Retina (tissue), 1 donor: ENCODE data around the gene DOK4.
"Not testable (repeated sequence)": the region's sequence is repeated elsewhere in the genome, so short reads cannot be mapped to it uniquely, and the experiment has no call there.

ENCODE experiments used
- DNase-seq: peaks from one replicate; pipeline ENCODE4 v3.0.0-alpha.2; 2016

Gene DOK4

DNA sequence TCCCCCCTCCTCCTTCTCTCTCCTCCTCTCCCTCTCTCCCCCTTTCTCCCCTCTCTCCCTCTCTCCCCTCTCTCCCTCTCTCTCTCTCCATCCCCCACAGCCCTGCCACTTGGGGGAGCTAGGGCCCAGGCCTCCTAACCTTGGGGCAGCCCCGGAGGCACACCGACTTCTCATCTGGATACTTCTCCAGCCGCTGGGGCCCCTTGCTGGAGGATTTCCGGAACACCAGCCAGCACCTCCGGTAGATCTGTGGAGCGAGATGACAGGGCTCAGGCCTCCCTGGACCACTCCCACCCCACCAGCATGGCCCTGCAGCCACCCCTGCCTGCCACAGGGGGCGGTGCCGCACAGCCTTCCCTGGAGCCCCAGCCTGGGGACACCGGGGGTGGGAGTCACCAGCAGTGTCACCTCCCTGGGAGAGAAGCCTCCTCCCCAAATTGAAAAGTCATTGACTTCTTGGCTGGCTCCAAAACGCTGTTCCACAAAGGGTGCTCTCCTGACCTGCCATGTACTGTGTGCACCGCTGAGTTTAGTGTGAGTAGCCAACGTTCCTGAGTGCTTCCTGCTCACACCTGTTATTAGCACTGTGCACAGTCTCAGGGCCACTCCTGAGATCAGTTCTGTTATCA, 10.5 kb downstream of the DOK4 start:
- peak; percentile 54 for DNase-seq

DNA sequence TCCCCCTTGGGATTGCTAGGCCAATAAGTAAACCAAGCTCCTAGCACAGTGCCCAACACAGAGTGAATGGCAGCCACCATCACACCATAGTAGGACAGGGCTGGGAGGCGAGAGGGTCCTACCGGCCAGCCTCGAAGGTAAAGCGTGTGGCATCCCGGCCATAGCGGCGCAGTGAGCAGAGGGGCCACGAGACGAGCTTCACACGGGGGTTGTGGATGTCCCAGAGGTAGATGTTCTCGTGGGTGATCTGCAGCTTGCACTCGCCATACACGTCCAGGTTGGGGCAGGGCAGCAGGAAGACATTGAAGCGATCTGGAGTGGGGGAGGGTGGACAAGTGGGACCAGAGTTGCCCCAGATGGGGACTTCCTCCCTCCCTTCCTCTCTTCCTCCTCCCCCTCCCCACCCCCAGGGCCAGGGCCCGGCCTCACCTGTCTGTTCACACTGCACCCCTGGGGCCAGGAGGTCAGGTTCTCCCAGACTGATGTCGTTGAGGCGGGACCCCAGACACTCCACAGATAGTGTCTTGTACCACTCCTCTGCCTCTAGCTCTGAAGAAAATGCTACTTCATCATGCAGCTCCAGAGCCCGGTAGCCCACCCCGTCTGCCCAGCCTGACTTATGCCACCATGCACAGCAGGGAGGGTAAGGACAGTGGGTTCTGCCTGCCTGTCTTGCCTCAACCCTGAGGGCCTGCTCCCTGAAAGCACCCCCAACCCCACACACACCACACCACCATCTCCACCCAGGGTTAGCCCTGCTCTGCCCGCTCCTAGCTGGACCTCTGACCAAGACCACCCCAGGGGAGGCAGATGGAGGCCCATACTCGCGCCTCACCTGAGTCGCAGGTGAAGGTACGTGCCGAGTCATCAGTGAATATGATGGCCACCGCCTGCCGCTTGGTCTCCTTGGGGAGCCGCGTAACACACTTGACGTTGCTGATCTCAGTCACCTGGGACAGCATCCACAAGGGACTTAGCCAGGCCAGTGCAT, 11.3 kb downstream of the DOK4 start:
- no peak for DNase-seq

DNA sequence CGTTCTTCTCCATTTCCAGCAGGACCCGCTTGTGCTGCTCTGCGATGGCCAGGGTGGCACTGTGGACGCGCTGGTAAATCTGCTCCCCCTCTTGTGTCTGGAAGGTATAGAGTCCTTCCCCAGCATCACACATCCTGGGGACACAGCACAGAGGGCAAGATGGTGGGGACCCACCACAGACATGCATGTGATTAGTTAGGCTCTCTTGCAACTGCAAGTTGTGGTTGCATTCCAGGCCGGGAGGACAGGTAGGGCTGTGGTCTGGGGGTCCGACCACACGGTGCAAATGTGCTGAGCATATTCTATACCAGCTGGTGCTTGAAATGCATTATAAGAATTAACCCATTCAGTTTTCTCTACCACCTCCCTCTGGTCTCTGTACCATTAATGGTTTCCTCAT, 12.4 kb downstream of the DOK4 start:
- no peak for DNase-seq

DNA sequence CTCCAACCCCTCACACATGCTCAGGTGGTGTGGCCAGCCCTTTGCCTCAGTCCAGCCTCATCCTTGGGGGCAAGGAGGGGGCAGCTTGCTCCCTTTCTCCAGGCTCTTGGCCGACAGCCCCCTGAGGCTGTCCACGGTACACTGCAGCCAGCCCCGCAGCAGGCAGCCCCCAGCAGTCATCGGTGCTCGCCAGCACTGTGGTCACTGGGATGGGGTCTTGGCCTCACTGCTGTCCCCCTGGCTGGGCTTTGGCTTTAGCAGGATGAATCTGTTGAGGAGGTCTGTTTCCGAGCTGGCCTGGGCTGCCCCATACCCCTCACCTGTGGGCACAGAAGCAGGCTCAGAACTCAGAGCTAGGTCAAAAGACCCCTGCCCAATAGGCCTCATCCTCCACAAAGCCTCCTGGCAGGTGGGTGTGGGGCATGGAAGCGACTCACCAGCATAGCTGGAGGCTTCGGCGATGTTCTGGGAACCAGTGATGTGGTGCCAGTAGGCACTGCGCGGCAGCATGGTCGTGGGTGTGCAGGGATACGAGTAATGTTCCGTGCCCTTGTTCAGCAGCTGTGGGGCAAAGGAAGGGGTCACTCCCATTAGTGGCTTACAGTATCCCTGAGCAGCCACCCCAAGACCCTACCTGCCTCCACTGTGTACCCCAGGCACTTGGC, 13.0 kb downstream of the DOK4 start:
- DNase-seq: no peak

DNA sequence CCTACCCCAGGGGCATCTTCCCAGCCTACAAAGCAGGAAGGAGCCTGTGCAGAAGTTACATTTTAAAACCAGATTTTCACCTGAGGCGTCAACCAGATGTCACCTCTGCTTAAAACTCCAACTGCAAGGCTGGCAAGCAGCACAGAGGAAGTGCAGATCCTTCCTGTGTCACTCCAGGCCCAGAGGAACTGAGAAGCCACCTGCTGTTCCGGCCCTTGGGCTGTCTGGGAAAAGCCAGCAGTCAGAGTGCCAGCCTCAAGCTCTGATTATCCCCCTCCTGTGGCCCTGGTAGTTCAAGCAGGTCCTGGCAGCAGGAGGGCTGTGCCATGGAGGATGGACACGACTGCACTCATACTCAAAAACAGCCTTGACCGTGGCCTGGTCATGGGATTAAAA, 13.6 kb downstream of the DOK4 start:
- DNase-seq: no peak

DNA sequence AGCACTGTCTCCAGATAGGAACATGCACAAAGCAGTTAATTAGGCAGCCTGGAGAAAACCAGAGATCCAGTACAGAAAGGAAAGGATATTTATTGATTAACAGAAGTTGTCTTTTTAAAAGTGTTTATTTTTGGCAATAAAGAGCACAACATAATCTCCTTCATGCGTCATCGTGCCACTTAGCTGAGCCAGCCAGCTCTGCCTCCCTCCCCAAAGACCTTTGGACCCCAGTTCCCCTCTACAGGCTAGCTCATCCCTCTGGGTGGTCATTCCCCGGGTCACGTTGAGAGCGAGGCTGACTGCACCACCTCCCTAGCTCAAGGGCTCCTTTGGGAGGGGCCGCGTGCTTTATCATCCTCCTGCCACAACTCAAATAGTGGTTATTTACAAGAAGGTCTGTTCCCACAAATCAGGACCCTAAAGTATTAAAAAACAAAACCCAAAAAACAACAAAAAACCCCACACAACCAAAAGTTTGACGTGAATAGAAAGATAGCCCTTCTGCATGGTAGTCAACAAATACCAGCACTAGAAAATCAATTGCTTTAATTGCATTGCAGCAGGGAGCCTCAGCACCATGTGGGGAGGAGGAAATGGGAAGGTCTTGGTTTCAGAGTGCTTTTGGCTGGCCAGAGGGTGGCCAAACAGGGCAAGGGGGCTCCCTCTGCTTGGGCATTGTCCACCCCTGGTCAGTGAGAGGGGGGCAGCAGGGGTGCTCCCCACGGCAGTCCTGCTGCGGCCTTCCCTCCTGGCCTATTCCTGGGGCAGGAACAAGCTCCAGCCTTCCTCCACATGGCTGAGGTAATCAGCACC, 14.2 kb downstream of the DOK4 start:
- DNase-seq: no peak

DNA sequence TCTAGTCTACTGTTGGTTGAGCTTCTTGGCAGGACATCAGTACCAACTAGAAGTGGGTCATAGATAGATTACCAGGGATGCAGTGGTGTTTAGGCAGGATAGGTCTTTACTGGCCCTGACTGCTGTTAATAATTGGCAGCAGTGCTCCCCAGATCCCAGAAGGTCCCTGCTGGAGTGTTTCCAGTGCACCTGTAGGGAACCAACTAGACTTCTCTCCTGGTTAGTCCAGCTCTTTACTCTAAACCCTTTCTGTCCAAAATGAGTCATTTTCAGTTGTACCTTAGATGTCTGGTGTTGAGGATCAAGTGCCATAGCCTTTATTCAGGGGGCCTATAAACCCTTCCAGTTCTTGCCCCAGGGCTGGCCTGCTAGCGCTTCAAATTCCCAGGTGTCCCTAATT, 15.1 kb downstream of the DOK4 start:
- no peak for DNase-seq

DNA sequence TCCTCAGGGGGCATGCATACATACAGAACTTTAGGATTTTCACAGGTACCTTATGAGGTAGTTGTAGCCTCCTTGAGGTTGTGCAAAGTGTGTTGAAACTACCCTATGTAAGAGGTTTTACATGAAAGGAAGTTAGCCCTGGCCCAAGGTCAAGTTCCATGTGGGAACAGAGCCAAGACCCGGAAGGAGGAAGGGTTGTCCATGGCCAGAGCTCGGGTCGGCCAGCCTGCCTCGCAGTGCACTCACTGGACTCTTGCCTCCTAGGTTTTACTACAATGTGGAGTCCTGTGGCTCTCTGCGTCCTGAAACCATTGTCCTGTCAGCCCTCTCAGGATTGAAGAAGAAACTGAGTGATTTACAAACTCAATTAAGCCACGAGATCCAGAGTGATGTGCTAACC, 15.6 kb downstream of the DOK4 start:
- no peak for DNase-seq

DNA sequence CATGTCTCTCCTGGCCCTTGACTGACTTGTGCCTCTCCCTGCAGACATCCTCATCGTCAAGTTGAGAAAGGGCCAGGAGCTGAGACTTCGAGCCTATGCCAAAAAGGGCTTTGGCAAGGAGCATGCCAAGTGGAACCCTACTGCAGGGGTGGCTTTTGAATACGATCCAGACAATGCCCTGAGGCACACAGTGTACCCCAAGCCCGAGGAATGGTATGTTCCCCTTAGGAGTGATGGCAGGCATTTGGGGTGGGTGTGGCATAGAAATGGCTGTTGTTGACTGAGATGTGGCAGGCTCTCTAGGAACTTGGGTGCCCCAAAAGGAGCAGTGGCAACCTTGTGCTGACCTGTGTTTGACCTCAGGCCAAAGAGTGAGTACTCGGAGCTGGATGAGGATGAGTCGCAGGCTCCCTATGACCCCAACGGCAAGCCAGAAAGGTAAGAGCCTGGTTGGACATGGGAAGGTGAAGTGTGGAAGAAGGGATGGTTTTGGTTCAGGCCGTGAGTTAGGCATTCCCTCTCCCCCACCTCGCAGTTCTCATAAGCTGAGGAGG, 16.3 kb downstream of the DOK4 start:
- no peak for DNase-seq

DNA sequence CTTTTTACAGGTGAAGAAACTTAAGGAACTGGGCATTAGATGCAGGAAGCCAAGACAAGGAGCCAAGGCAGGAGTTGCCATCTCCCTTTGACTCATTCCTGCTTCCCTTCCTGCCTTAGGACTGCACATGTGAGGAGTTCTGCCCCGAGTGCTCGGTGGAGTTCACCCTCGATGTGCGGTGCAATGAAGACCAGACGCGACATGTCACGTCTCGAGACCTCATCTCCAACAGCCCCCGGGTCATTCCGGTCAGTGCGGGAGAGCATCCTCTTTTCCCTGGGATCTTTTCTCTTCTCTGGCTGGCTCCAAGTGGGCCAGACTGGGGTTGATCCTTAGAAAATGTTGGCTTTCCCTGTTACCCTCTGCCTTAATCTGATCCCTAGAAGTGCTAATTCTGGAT, 17.2 kb downstream of the DOK4 start:
- DNase-seq: no peak

DNA sequence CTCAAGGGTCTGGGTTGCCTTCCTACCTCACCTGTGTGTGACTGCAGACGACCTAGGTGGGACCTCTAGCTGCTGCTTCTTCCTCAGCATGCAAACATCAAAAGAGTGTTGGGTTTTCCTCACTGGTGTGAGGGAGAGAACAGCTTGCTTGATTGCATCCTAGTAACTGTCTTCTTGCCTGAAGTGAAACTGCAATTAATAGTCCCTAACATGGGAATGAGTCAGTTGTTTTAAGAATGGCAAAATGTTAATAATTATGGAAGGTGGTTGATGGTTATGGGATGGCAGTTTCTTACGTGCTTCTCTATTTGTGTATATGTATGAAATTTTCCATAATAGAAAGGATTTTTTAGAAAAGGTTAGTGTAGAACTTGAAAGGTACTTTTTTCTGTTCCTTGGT, 17.9 kb downstream of the DOK4 start:
- DNase-seq: no peak

DNA sequence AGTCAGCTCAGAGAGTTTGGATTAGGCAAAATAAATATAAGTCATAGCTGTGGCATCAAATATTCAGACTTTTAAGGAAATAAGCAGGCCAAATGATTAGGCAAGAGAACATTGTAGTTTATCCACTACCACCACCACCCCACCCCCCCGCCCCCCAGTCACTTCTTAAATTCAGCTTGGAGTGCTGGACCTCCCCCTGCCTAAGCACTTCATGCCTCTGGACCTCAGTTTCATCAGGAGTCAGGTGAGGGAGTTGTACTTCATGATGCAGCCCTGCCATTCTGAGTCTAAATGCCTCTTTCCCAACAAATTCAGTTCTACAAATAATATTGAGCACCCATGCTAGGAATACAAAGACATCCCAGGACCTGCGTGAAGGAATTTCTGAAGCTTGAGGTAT, 21.8 kb downstream of the DOK4 start:
- no peak for DNase-seq

DNA sequence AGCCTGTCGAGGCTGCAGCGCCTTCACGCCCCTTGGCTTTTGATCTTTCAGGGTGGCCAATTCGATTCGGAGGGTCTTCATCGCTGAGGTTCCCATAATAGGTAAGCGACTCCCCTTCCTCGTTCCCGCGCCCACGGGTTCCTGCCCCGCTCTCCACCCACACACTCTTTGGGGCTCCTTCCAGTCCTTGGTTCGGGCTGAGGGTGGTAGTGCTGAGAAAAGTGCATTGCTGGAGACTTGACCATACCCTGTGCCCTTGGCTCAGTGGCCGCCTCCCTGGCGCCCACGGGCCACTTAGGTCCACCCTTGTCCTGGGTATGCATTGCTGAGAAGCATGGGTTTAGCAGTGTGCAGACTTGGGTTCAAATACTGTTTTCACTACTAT, 23.3 kb downstream of the DOK4 start:
- DNase-seq: no peak

DNA sequence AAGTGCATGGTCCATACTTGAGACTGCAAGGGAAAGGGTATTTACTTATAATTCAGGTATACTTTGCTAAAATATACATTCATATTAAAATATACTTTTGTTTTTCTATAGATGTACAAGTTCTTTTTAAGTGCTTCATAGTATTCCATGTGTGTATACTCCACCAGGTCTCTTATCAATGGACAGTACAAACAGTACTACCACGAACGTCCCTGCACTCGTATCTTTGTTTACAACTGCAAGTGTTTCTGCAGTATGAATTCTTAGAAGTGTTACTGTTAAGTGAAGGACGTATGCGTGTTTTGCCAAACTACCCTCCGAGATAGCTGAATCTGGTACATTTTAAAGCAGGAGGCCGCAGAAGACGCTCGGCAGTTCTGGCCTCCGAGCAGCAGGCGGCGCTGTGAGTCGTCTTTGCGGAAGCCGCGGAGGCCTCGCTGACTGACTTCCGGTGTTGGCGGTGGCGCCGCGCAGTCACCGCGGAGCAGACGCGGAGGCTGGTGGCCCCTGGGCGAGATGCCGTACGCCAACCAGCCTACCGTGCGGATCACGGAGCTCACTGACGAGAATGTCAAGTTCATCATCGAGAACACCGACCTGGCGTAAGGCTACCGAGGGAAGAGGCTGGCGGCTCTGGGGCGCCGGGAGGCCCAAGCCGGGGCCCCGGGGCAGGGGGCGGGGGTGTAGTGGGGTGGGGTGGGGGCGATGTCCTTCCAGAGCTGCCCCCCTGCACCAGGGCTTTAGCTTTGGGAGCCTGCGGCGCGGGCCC, 23.9 kb downstream of the DOK4 start, which contains the start of gene POLR2C:
POLR2C (plus strand) TSS at position 471 of the 769 bp plus-strand sequence; CDS start at position 517, 46 bp downstream.
- peak; percentile 95 for DNase-seq

DNA sequence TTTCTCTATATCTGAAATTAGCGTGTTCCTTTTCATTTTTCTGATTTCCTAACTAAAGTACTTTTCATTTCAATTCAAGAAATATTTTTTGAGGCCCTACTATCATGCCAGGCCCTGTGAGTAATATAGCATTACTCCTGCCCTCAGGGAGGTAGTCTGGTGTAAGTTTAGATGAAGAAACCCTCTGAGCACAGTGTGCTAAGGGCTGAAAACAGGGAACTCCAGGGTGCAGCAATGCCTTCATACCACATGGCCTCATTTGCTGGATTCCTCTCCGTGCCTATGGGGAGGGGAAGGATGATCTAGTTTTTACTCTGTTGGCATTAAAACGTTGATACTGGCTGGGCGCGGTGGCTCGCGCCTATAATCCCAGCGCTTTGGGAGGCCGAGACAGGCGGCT, 34.3 kb downstream of the DOK4 start:
- no peak for DNase-seq

DNA sequence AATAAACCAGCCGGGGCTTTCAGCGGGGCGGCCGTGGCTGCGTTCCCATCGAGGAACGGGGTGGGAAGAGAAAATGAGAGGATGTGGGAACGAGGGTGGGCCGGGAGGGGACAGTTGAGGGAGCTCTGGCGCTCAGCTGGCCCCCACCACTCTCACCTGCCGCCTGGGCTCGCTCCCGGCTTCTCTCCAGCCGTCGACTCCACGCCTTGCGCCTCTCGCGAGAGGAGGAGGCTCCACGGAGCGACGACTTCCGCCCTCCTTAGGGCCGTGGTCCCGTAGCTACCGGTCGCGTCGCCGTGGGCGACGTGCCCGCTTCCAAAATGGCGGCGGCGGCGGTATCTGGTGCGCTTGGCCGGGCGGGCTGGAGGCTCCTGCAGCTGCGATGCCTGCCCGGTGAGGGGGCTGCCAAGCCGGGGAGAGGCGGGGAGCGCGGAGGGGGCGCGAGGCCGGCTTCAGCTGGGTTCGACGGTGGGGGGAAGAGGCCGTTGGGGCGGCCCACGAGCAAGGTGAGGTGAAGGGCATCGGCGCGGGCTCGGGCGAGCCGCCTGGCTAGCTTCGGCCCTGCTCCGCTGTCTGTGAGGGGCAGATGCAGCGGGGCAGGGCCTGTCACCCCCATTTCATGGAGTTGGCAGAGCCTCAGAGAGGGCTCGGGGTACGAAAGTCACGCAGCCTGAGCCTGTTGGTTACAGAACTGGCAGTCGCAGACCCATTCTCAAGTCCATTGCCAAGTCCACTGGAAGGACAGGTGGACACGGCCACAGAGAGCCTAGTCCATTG, 38.9 kb downstream of the DOK4 start, which contains the start of the genes CIAPIN1 and COQ9:
CIAPIN1 (minus strand) TSS at position 200 of the 777 bp plus-strand sequence. CDS start 6,457 bp downstream, outside the sequence.
COQ9 (plus strand) TSS at position 294 of the 777 bp plus-strand sequence; CDS start at position 321, 27 bp downstream.
- DNase-seq: peak; percentile 93

DNA sequence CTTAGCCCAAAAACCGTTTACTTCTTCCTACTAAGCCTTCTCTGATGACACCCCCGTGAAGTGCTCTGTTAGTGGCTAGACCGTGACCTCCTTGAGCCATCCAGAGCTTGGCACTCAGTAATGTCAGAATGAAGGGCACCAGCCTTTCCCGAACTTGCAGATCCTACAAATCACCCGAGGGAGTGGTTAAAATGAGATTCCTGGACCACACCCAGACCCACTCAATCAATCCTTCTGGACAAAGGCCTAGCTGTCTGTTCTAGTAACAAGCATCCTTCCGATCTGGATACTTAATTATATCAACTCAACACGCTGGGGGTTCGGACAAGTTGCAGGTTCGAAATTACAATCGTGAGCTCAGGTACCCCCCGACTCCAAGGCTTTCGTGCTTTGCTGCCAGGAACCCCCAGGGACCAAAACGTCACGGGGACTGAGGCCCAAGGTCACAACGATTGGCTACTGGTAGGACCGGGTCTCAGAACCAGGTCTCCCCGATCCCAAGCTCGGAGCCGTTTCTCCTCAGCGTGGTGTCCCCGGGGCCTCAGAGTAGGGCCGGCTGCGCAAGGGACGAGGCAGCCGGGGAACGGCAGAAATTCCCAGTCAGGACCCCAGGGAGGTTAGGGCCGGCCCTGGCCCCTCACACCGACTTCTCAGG, 39.6 kb downstream of the DOK4 start:
- DNase-seq: peak; percentile 80

DNA sequence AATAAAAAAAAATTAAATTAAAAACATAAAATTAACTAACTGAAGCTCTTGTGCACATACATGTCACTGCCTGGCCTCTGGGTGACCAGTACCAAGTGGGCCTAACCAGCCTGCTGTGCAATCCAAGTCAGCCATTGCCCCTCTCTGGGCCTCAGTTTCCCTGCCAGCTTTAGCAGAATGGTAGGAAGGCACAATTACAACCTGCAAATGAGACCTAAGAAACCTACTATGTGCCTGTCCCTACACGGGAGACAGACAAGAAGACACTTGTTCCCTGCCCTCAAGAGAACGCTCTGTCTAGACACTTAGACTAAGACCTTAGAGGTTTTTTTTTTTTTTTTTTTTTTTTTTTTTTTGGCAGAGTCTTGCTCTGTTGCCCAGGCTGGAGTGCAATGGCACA, 40.8 kb downstream of the DOK4 start:
- DNase-seq: no peak

DNA sequence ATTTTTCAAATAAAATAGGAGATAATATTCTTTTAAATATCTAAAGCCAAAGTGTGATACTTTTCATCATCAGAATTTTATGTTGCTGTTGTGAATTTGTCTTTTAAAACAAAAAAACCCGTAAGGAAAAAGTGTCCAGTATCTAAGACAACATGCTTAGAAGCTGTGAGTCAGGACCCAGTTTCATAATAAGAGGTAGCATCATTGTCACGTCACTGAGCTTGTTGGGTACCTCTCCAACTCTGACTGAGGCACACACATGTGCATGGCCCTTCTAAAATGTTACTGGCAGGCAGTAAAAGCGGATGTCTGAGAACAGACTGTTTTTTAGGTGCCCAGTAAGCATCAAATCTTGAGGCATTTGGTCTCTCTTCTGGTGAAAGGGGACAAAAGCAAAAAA, 41.6 kb downstream of the DOK4 start:
- DNase-seq: no peak

DNA sequence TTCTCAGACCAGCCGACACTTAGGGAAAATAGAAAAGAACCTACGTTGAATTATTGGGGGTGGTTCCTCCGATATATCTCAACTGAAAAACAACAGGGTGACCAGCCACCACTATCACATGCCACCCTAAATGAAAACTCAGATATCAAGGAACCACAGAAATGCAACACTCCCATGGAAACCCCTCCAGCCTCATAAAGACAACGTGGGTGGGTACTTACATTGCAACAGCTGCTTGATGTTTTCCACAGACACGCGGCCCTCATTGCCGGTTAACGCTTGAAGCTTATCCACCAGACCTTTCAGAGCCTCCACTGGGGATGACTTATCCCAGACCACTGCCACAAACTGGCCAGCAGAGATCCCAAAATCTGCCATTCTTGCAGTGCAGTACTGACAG, 45.7 kb downstream of the DOK4 start:
- DNase-seq: not testable (repeated sequence)
